Measurements from ENCODE around the gene IFNK. TPM values are rescaled to one million over a fixed set of nuclear protein-coding genes. Genes with fewer than 3 reads are reported as not detected.
A peak's percentile ranks its signal among the peaks of the same experiment; 100 is the strongest.

The IFNK gene
- polyA plus RNA-seq, 1 of the 3 experiments (the other 2 are of a cell fraction), result not detected

DNA sequence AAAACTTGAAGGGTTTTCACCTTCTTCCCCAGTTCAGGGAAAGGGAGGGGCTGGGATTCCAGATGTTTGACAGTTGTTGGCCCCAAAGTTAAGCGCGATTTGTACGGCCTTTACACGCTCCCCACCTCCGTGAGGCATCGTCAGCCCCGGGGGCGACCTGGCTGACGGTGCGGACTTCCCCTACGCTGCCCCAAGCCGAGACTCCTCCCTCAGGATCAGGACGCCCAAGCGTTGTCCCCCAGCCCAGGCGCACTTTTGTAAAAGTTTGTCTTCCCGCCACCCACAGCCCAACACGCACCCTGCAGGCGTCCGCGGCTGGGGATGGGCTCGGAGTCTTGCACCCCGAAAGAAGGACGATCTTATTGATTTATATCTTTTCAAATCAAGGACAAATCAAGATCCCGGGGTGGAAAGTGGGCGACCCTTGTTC lies 4.8 kb downstream of the IFNK start:
- ChIA-PET CTCF (interaction anchor here (0.6 to 3.0 kb wide), 26 partner anchors 9 to 582 kb away, joined by 3 to 31 read pairs (median 3); partner anchors contain the start of gene PLAA), POLR2A (no interaction called here)
- Histone ChIP-seq H3K4me1 (ENCODE audit: control insufficient read depth in 1 of 2, insufficient read depth in 2 of 2, low read depth in 1 of 2, low read length in 1 of 2) (peaks cover 0 to 8% of the 10 kb centered on the region in 2 experiments; a peak in 2 of 4 replicates), H3K9me2 (no peaks in the 10 kb centered on the region), H3F3A (replicated peaks; ENCODE audit: insufficient read depth) (peaks cover 14% of the 10 kb centered on the region), H3K4me2 (peak overlapping the region; percentile 92), H3K4me3 (ENCODE audit: low read depth in 2 of 2, low read length in 1 of 2) (peak overlapping the region; percentile 72 to 75), H3K27me3 (ENCODE audit: insufficient read depth) (no peaks in the 10 kb centered on the region), H4K20me1 (ENCODE audit: insufficient read depth) (no peaks in the 10 kb centered on the region), H3K79me2 (ENCODE audit: insufficient read depth) (no peaks in the 10 kb centered on the region), H2AFZ (ENCODE audit: low read depth) (peak overlapping the region; percentile 86), H3K36me3 (replicated peaks in 1 of 2; ENCODE audit: control insufficient read depth in 1 of 2, insufficient read depth in 2 of 2, low read length in 1 of 2) (no peaks in the 10 kb centered on the region), H3K27ac (ENCODE audit: low read depth in 2 of 2, low read length in 1 of 2) (no peak overlapping the region), H3K9me3 (no peaks in the 10 kb centered on the region), H3K9ac (peak overlapping the region; percentile 58; the same call in 1 of the 2 replicates)
- WGBS (ENCODE audit: low lambda C conversion rate), result 46% methylated on average over 20 of the region's 25 CpGs
- no peak for TF ChIP-seq TAF1 (IDR thresholded peaks at IDR 0.05; ENCODE audit: borderline replicate concordance, low read depth, low read length)
- TF ChIP-seq, protein P1, sequence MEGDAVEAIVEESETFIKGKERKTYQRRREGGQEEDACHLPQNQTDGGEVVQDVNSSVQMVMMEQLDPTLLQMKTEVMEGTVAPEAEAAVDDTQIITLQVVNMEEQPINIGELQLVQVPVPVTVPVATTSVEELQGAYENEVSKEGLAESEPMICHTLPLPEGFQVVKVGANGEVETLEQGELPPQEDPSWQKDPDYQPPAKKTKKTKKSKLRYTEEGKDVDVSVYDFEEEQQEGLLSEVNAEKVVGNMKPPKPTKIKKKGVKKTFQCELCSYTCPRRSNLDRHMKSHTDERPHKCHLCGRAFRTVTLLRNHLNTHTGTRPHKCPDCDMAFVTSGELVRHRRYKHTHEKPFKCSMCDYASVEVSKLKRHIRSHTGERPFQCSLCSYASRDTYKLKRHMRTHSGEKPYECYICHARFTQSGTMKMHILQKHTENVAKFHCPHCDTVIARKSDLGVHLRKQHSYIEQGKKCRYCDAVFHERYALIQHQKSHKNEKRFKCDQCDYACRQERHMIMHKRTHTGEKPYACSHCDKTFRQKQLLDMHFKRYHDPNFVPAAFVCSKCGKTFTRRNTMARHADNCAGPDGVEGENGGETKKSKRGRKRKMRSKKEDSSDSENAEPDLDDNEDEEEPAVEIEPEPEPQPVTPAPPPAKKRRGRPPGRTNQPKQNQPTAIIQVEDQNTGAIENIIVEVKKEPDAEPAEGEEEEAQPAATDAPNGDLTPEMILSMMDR (IDR thresholded peaks at IDR 0.05), result no peak
- no peak for TF ChIP-seq MXI1 (IDR thresholded peaks at IDR 0.05; ENCODE audit: low read depth, low read length)
- no peak for TF ChIP-seq FOXM1 (IDR thresholded peaks at IDR 0.05; ENCODE audit: low read depth)
- TF ChIP-seq MEF2A (IDR thresholded peaks at IDR 0.05; ENCODE audit: borderline replicate concordance, low read depth), result no peak
- TF ChIP-seq, protein P2, sequence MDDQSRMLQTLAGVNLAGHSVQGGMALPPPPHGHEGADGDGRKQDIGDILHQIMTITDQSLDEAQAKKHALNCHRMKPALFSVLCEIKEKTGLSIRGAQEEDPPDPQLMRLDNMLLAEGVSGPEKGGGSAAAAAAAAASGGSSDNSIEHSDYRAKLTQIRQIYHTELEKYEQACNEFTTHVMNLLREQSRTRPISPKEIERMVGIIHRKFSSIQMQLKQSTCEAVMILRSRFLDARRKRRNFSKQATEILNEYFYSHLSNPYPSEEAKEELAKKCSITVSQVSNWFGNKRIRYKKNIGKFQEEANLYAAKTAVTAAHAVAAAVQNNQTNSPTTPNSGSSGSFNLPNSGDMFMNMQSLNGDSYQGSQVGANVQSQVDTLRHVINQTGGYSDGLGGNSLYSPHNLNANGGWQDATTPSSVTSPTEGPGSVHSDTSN (IDR thresholded peaks at IDR 0.05), result no peak
- TF ChIP-seq NFIC (IDR thresholded peaks at IDR 0.05; ENCODE audit: borderline replicate concordance), result no peak
- TF ChIP-seq, protein P3, sequence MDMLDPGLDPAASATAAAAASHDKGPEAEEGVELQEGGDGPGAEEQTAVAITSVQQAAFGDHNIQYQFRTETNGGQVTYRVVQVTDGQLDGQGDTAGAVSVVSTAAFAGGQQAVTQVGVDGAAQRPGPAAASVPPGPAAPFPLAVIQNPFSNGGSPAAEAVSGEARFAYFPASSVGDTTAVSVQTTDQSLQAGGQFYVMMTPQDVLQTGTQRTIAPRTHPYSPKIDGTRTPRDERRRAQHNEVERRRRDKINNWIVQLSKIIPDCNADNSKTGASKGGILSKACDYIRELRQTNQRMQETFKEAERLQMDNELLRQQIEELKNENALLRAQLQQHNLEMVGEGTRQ (IDR thresholded peaks at IDR 0.05; ENCODE audit: borderline replicate concordance, low read depth, low read length), result no peak
- no peak for DNase-seq

DNA sequence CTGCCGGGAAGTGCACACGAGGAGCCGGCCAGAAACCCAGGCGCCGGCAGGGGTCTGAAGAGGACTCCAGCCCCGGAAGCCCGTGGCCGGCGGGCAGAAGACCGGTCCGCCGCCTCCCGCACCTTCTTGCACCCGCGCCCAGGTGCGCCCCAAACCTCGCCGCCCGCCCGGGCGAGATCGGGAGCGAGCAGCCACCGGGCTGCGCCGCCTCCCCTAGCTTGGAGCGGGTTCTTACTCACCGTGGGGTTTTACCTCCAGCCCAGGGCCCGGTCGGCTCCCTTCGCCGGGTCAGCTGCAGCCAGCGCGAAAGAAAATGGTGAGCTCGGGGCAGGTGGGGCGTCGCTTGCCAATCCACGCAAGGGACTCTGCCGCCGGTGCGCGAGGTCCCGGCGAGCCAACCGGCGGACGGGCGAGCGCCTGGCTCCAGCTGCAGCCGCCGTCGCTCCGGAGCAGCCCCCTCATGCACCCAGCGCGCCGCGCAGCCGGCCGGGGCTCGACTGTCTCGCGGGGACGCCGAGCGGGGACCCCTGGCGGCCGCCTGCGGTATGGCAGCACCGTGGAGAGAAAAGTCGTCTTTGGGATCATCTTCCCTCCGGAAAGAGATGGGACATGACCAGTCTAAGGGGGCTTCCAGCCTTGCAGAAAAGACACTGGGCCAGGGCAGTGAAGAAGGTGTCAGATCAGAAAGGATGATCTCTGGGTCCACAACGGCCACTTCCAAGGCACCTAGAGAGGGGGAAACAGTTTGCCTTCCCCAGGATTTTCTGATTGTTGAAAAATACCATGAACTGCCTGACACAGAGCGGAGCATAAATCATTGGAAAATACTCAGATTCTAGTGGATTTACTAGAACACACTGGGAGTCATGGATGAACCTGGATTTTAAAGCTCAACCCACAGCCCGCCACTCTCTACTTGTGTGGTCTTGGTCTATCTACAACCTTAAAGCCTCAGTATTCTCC lies 5.5 kb downstream of the IFNK start, which contains the start of gene MOB3B:
MOB3B (minus strand) TSS at position 499 of the 963 bp plus-strand sequence. CDS start 74,264 bp downstream, outside the sequence.
- Histone ChIP-seq H3K27ac (ENCODE audit: low read depth in 2 of 2, low read length in 1 of 2) (no peak within 1 kb of the TSS; a peak in 1 of 4 replicates), H3K27me3 (ENCODE audit: insufficient read depth) (no peaks in the 10 kb centered on the region), H3K36me3 (replicated peaks in 1 of 2; ENCODE audit: control insufficient read depth in 1 of 2, insufficient read depth in 2 of 2, low read length in 1 of 2) (no peaks in the 10 kb centered on the region), H3K9ac (peak within 1 kb of the TSS; percentile 58; the same call in 1 of the 2 replicates), H3K79me2 (ENCODE audit: insufficient read depth) (no peaks in the 10 kb centered on the region), H3K4me3 (ENCODE audit: low read depth in 2 of 2, low read length in 1 of 2) (peak within 1 kb of the TSS; percentile 72 to 75), H2AFZ (ENCODE audit: low read depth) (peak within 1 kb of the TSS; percentile 86), H3K9me2 (no peaks in the 10 kb centered on the region), H3K9me3 (no peaks in the 10 kb centered on the region), H4K20me1 (ENCODE audit: insufficient read depth) (no peaks in the 10 kb centered on the region), H3K4me2 (peak within 1 kb of the TSS; percentile 92), H3F3A (replicated peaks; ENCODE audit: insufficient read depth) (peaks cover 14% of the 10 kb centered on the region), H3K4me1 (ENCODE audit: control insufficient read depth in 1 of 2, insufficient read depth in 2 of 2, low read depth in 1 of 2, low read length in 1 of 2) (peaks cover 0 to 8% of the 10 kb centered on the region in 2 experiments; a peak in 2 of 4 replicates)
- DNase-seq, result peak; percentile 93
- ChIA-PET CTCF (interaction anchor here (0.6 to 3.0 kb wide), 33 partner anchors 10 to 583 kb away, joined by 3 to 31 read pairs (median 3); partner anchors contain the start of gene PLAA), POLR2A (no interaction called here)
- 6% methylated on average over 36 of the region's 74 CpGs for WGBS (ENCODE audit: low lambda C conversion rate)
- TF ChIP-seq, protein P4, sequence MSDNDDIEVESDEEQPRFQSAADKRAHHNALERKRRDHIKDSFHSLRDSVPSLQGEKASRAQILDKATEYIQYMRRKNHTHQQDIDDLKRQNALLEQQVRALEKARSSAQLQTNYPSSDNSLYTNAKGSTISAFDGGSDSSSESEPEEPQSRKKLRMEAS (IDR thresholded peaks at IDR 0.05; ENCODE audit: low read depth), result no peak
- TF ChIP-seq GATA2 (CRISPR knock-in tag; IDR thresholded peaks at IDR 0.05) (no peak), NFIC (IDR thresholded peaks at IDR 0.05; ENCODE audit: borderline replicate concordance) (no peak), FOSL2 (IDR thresholded peaks at IDR 0.05; ENCODE audit: borderline replicate concordance, low read depth) (no peak), CHD2 (IDR thresholded peaks at IDR 0.05; ENCODE audit: low read length, partially characterized antibody) (peak; percentile 12), YY1 (IDR thresholded peaks at IDR 0.05; ENCODE audit: low read depth) (no peak), TCF12 (IDR thresholded peaks at IDR 0.05) (no peak), JUND (IDR thresholded peaks at IDR 0.05) (no peak), NRF1 (IDR thresholded peaks at IDR 0.05; ENCODE audit: low read depth, low read length) (0 out of 2 replicates have a peak, but pooled peaks have one; percentile 38), RAD21 (IDR thresholded peaks at IDR 0.05; ENCODE audit: low read length) (peak; percentile 76)
- TF ChIP-seq, protein P5, sequence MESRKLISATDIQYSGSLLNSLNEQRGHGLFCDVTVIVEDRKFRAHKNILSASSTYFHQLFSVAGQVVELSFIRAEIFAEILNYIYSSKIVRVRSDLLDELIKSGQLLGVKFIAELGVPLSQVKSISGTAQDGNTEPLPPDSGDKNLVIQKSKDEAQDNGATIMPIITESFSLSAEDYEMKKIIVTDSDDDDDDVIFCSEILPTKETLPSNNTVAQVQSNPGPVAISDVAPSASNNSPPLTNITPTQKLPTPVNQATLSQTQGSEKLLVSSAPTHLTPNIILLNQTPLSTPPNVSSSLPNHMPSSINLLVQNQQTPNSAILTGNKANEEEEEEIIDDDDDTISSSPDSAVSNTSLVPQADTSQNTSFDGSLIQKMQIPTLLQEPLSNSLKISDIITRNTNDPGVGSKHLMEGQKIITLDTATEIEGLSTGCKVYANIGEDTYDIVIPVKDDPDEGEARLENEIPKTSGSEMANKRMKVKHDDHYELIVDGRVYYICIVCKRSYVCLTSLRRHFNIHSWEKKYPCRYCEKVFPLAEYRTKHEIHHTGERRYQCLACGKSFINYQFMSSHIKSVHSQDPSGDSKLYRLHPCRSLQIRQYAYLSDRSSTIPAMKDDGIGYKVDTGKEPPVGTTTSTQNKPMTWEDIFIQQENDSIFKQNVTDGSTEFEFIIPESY (IDR thresholded peaks at IDR 0.05; ENCODE audit: borderline replicate concordance, low read depth), result no peak
- TF ChIP-seq, protein P6, sequence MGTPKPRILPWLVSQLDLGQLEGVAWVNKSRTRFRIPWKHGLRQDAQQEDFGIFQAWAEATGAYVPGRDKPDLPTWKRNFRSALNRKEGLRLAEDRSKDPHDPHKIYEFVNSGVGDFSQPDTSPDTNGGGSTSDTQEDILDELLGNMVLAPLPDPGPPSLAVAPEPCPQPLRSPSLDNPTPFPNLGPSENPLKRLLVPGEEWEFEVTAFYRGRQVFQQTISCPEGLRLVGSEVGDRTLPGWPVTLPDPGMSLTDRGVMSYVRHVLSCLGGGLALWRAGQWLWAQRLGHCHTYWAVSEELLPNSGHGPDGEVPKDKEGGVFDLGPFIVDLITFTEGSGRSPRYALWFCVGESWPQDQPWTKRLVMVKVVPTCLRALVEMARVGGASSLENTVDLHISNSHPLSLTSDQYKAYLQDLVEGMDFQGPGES (IDR thresholded peaks at IDR 0.05; ENCODE audit: low read depth, low read length), result no peak
